ENCODE results near the gene RFX8. TPM values are rescaled to one million over a fixed set of nuclear protein-coding genes. Genes with fewer than 3 reads are reported as not detected.

Gene RFX8
- total RNA-seq, 1 experiment from 2014 or later = not detected

- CTCF ChIA-PET = no interaction called here
- no peak overlapping the region for H3K4me3 Mint-ChIP-seq (ENCODE audit: low read depth, unreplicated experiment)
- no peaks in the 10 kb centered on the region for H3K9me3 Mint-ChIP-seq (ENCODE audit: low read depth, unreplicated experiment)
- intact Hi-C loops (cut with micrococcal nuclease; ENCODE audit: unreplicated experiment) = no loop called here
- H3K27me3 Mint-ChIP-seq (ENCODE audit: unreplicated experiment) = no peaks in the 10 kb centered on the region
- DNase-seq = no peak
- TF ChIP-seq CTCF (IDR thresholded peaks at IDR 0.05; ENCODE audit: unreplicated experiment) = no peak
- H3K36me3 Mint-ChIP-seq (ENCODE audit: insufficient read depth, unreplicated experiment) = no peaks in the 10 kb centered on the region
- BruUV-seq (replicated peaks) = no TSS peak
- no peak overlapping the region for H3K27ac Mint-ChIP-seq (ENCODE audit: unreplicated experiment)
- peaks cover 15% of the 10 kb centered on the region for H3K4me1 Mint-ChIP-seq (ENCODE audit: low read depth, unreplicated experiment)
These were observed 71.2 kb downstream of the RFX8 start for GRCh38 chr2:101403745-101404144.

GRCh38 chr2:101402630-101403029 lies 72.3 kb downstream of the RFX8 start:
- CTCF ChIA-PET = no interaction called here
- no peaks in the 10 kb centered on the region for H3K9me3 Mint-ChIP-seq (ENCODE audit: low read depth, unreplicated experiment)
- H3K4me1 Mint-ChIP-seq (ENCODE audit: low read depth, unreplicated experiment) = peaks cover 15% of the 10 kb centered on the region
- no peak overlapping the region for H3K4me3 Mint-ChIP-seq (ENCODE audit: low read depth, unreplicated experiment)
- BruUV-seq (replicated peaks) = no TSS peak
- intact Hi-C loops (cut with micrococcal nuclease; ENCODE audit: unreplicated experiment) = no loop called here
- H3K27ac Mint-ChIP-seq (ENCODE audit: unreplicated experiment) = no peak overlapping the region
- no peak for DNase-seq
- no peaks in the 10 kb centered on the region for H3K27me3 Mint-ChIP-seq (ENCODE audit: unreplicated experiment)
- H3K36me3 Mint-ChIP-seq (ENCODE audit: insufficient read depth, unreplicated experiment) = no peaks in the 10 kb centered on the region
- no peak for TF ChIP-seq CTCF (IDR thresholded peaks at IDR 0.05; ENCODE audit: unreplicated experiment)

GRCh38 chr2:101401906-101402305 lies 73.0 kb downstream of the RFX8 start:
- no peaks in the 10 kb centered on the region for H3K27me3 Mint-ChIP-seq (ENCODE audit: unreplicated experiment)
- intact Hi-C loops (cut with micrococcal nuclease; ENCODE audit: unreplicated experiment) = no loop called here
- TF ChIP-seq CTCF (IDR thresholded peaks at IDR 0.05; ENCODE audit: unreplicated experiment) = no peak

GRCh38 chr2:101401326-101401665 lies 73.6 kb downstream of the RFX8 start:
- H3K36me3 Mint-ChIP-seq (ENCODE audit: insufficient read depth, unreplicated experiment) = peaks cover under 1% of the 10 kb centered on the region
- no TSS peak for BruUV-seq (replicated peaks)
- intact Hi-C loops (cut with micrococcal nuclease; ENCODE audit: unreplicated experiment) = no loop called here
- no peak for DNase-seq
- no peak overlapping the region for H3K27ac Mint-ChIP-seq (ENCODE audit: unreplicated experiment)
- H3K4me3 Mint-ChIP-seq (ENCODE audit: low read depth, unreplicated experiment) = no peak overlapping the region
- H3K9me3 Mint-ChIP-seq (ENCODE audit: low read depth, unreplicated experiment) = no peaks in the 10 kb centered on the region
- H3K27me3 Mint-ChIP-seq (ENCODE audit: unreplicated experiment) = no peaks in the 10 kb centered on the region
- TF ChIP-seq CTCF (IDR thresholded peaks at IDR 0.05; ENCODE audit: unreplicated experiment) = no peak
- H3K4me1 Mint-ChIP-seq (ENCODE audit: low read depth, unreplicated experiment) = peaks cover 18% of the 10 kb centered on the region
- CTCF ChIA-PET = no interaction called here

More at GRCh38 chr2:101401906-101402305, 73.0 kb downstream of the RFX8 start:
- no peaks in the 10 kb centered on the region for H3K36me3 Mint-ChIP-seq (ENCODE audit: insufficient read depth, unreplicated experiment)
- CTCF ChIA-PET = no interaction called here
- peaks cover 15% of the 10 kb centered on the region for H3K4me1 Mint-ChIP-seq (ENCODE audit: low read depth, unreplicated experiment)
- no TSS peak for BruUV-seq (replicated peaks)
- H3K9me3 Mint-ChIP-seq (ENCODE audit: low read depth, unreplicated experiment) = no peaks in the 10 kb centered on the region
- H3K27ac Mint-ChIP-seq (ENCODE audit: unreplicated experiment) = no peak overlapping the region
- no peak for DNase-seq
- no peak overlapping the region for H3K4me3 Mint-ChIP-seq (ENCODE audit: low read depth, unreplicated experiment)
